Sigmoid colon (tissue), 7 donors: Measurements from ENCODE around the gene SIK2. TPM values are rescaled to one million over a fixed set of nuclear protein-coding genes. Genes with fewer than 3 reads are reported as not detected.

Source experiments
- DNase-seq: peaks from one replicate; pipeline ENCODE4 v3.0.0-alpha.2; 2019
- H3K27ac ChIP-seq, 4 donors: fragments of 200-600 bp; sonication (generic); one replicate each; pipeline ENCODE4 v1.5.1; 2016 to 2019; ENCODE audit warnings: mild to moderate bottlenecking in 1 of 4
- H3K27me3 ChIP-seq, 3 donors: fragments of 200-600 bp; sonication (generic); one replicate each; pipeline ENCODE4 v1.5.1; 2019; ENCODE audit warnings: mild to moderate bottlenecking in 1 of 3
- H3K36me3 ChIP-seq, 4 donors: fragments of 200-600 bp; sonication (generic); one replicate each; pipeline ENCODE4 v1.5.1; 2016 to 2019
- H3K4me1 ChIP-seq, 4 donors: fragments of 200-600 bp; sonication (generic); one replicate each; pipeline ENCODE4 v1.5.1; 2017 to 2019
- H3K4me3 ChIP-seq, 4 donors: fragments of 200-600 bp; sonication (generic); one replicate each; pipeline ENCODE4 v1.5.1; 2017 to 2019; ENCODE audit warnings: mild to moderate bottlenecking in 2 of 4, moderate library complexity in 1 of 4
- H3K9me3 ChIP-seq, 4 donors: fragments of 200-600 bp in 3 of 4; sonication (generic) in 3 of 4; one replicate each; pipeline versions ENCODE4 v1.5.1 to v1.6.1; 2013 to 2019
- EP300 ChIP-seq, 4 donors: sonication (generic); formaldehyde crosslinking; IDR thresholded peaks; one replicate each; pipeline ENCODE4 v1.6.1; 2017; ENCODE audit warnings: antibody characterized with exemption in 4 of 4
- POLR2A ChIP-seq, 2 donors: fragments of 450-650 bp; IDR thresholded peaks; one replicate each; pipeline ENCODE4 v1.6.1; 2016; ENCODE audit warnings: antibody characterized with exemption in 2 of 2, mild to moderate bottlenecking in 2 of 2, moderate library complexity in 2 of 2
- POLR2AphosphoS5 ChIP-seq, 4 donors: sonication (generic); formaldehyde crosslinking; IDR thresholded peaks; one replicate each; pipeline ENCODE4 v1.6.1; 2017; ENCODE audit warnings: antibody characterized with exemption in 4 of 4
- WGBS, 2 donors: extraction: QIAGEN DNeasy Blood & Tissue Kit; methylation state at CpG; one replicate each; pipeline ENCODE4 v1.1.7; 2013; 5-methylcytosine and 5-hydroxymethylcytosine counted together
- intact Hi-C: fragments of 100-400 bp; cut with DNase I; formaldehyde crosslinking; loops from one replicate; pipeline ENCODE4 v1.15.1; 2023
- polyA plus RNA-seq, 3 donors: library from polyadenylated mRNA; stranded (reverse); fragments of 200-250 nt; gene quantifications; one replicate each; pipeline ENCODE4 v1.2.3, GENCODE V29; 2013
- total RNA-seq, 4 donors: library from RNA; depleted of rRNA; stranded (reverse); fragments of >200 nt; gene quantifications; one replicate each; pipeline ENCODE4 v1.1.0, GENCODE V29; 2016
- TF ChIP-seq, protein P1 (sequence below), 4 experiments: fragments of 450-650 bp in 3 of 4; fragments of 200-600 bp in 1 of 4; IDR thresholded peaks; one replicate each; pipeline ENCODE4 v1.5.1; 2016 to 2019; ENCODE audit warnings: antibody characterized with exemption in 4 of 4, mild to moderate bottlenecking in 3 of 4, moderate library complexity in 2 of 4
- donor health status: healthy with polysubstance abuse.
- donor health status: Bipolar disorder and iron deficiency.
- donor health status: healthy.

SIK2 gene
- total and polyA plus RNA-seq, 7 donors = 4.8 to 14.1 (median 10.7) TPM

DNA sequence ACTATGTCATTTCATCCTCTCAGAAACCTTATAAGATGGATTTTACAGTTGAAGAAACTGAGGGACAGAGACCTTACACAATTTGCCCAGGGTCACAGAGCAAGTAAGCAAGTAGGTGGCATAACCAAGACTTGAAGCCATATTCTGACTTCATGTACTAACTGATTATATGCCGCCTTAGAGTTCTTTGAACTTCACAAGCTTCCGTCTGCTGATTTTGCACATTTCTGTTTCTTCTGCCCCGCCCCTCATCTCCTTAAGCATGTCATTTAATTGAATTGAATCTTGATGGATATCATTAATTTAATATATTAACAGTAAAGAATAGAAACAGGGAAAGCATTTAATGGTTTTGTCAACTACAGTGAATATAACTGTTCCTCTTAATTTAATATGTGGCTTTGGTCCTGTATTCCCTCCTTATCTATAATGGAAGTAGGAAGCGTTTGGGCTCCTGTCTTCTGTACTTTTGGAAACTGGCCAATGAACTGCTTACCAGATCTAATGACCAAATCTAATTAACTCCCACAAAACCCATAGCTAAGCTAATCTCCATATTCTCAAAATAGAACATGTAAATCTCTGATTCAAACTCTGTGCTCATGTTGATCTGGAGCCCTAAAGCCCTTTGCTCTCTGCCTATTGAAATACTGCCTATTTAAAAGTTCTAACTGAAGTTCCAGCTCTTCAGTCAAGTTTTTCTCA lies 30.4 kb downstream of the SIK2 start:
- H3K36me3 ChIP-seq = peaks cover 0 to 4% (median 0%) of the 10 kb centered on the region in 4 donors
- no peak for TF ChIP-seq EP300 (IDR thresholded peaks at IDR 0.05)
- TF ChIP-seq POLR2A (IDR thresholded peaks at IDR 0.05) = no peak
- no peak for TF ChIP-seq POLR2AphosphoS5 (IDR thresholded peaks at IDR 0.05)
- TF ChIP-seq, protein P1, sequence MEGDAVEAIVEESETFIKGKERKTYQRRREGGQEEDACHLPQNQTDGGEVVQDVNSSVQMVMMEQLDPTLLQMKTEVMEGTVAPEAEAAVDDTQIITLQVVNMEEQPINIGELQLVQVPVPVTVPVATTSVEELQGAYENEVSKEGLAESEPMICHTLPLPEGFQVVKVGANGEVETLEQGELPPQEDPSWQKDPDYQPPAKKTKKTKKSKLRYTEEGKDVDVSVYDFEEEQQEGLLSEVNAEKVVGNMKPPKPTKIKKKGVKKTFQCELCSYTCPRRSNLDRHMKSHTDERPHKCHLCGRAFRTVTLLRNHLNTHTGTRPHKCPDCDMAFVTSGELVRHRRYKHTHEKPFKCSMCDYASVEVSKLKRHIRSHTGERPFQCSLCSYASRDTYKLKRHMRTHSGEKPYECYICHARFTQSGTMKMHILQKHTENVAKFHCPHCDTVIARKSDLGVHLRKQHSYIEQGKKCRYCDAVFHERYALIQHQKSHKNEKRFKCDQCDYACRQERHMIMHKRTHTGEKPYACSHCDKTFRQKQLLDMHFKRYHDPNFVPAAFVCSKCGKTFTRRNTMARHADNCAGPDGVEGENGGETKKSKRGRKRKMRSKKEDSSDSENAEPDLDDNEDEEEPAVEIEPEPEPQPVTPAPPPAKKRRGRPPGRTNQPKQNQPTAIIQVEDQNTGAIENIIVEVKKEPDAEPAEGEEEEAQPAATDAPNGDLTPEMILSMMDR (IDR thresholded peaks at IDR 0.05) = no peak
- 70 to 89% methylated on average over 4 of the region's 4 CpGs for WGBS, 2 donors
- no peak for DNase-seq
- peak overlapping the region in 1 of 4 donors; percentile 40 for H3K27ac ChIP-seq
- H3K9me3 ChIP-seq = no peaks in the 10 kb centered on the region
- H3K4me3 ChIP-seq = no peak overlapping the region
- no peaks in the 10 kb centered on the region for H3K27me3 ChIP-seq
- intact Hi-C loops = no loop called here
- peaks cover 0 to 28% (median 20%) of the 10 kb centered on the region in 4 donors for H3K4me1 ChIP-seq

DNA sequence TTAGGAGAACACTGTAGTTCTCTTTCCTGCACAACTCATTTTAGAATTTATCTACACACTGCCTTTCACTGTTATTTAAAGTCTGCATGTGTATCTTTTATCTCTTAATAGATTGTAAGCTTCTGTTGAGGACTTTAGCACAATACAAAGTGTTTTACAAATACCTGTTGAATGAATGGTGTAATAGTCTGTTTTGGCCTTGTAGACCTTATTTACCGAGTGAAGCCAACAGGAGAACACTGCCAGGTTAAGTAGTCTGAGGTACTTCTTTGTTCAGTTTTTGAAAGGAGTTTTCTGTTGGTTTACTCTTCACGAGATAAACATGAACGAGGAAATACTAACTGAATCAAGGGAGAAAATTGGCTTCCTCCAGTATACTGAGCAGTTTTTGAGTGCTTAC lies 31.0 kb downstream of the SIK2 start:
- no peak for TF ChIP-seq POLR2A (IDR thresholded peaks at IDR 0.05)
- no peak for TF ChIP-seq EP300 (IDR thresholded peaks at IDR 0.05)
- no peak for TF ChIP-seq POLR2AphosphoS5 (IDR thresholded peaks at IDR 0.05)
- TF ChIP-seq, protein P1 (IDR thresholded peaks at IDR 0.05) = no peak
- Histone ChIP-seq H3K4me1 (peaks cover 0 to 25% (median 19%) of the 10 kb centered on the region in 4 donors), H3K9me3 (no peaks in the 10 kb centered on the region), H3K36me3 (peaks cover 0 to 4% (median 0%) of the 10 kb centered on the region in 4 donors), H3K4me3 (no peak overlapping the region), H3K27me3 (no peaks in the 10 kb centered on the region), H3K27ac (peak overlapping the region in 2 of 4 donors; percentile 7 to 40)
- intact Hi-C loops = no loop called here
- no peak for DNase-seq
- WGBS, 2 donors = 10 to 66% methylated on average over 3 of the region's 3 CpGs

DNA sequence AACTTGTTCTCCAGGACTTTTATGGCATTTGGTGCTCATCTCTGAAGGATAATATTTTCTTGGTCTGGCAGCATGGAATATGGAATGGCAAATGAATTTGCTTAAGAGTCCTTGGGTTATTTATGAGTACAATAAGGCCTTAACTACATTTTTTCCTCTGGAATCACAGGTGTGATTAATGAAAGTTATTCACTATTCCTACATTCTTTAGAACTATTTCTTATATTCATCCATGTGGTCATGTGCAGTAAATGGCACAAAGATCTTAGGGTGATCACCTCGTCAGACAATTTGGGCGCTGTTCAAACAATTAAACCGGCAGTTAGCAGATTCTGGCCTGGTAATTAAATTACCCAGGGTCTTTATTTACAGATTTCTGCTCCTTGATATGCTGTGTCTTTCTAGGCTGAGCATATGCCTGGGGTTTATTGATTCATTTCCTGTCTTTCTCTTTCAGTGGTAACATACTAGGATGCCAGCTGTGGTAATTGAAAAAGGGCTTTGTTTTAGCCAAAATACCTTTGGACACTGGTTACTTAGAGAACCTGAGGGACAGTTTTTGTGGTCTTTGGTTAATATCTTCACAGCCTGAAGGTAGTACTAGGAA lies 31.6 kb downstream of the SIK2 start:
- WGBS, 2 donors = 20 to 48% methylated on average over 3 of the region's 3 CpGs
- H3K27ac ChIP-seq = peak overlapping the region in 2 of 4 donors; percentile 7 to 40
- H3K4me3 ChIP-seq = no peak overlapping the region
- DNase-seq = no peak
- peaks cover 0 to 24% (median 17%) of the 10 kb centered on the region in 4 donors for H3K4me1 ChIP-seq
- H3K27me3 ChIP-seq = no peaks in the 10 kb centered on the region
- intact Hi-C loops = no loop called here
- H3K9me3 ChIP-seq = no peaks in the 10 kb centered on the region
- H3K36me3 ChIP-seq = no peaks in the 10 kb centered on the region
- TF ChIP-seq EP300 (IDR thresholded peaks at IDR 0.05) = no peak
- TF ChIP-seq, protein P1 (IDR thresholded peaks at IDR 0.05) = no peak
- TF ChIP-seq POLR2A (IDR thresholded peaks at IDR 0.05) = no peak
- no peak for TF ChIP-seq POLR2AphosphoS5 (IDR thresholded peaks at IDR 0.05)

DNA sequence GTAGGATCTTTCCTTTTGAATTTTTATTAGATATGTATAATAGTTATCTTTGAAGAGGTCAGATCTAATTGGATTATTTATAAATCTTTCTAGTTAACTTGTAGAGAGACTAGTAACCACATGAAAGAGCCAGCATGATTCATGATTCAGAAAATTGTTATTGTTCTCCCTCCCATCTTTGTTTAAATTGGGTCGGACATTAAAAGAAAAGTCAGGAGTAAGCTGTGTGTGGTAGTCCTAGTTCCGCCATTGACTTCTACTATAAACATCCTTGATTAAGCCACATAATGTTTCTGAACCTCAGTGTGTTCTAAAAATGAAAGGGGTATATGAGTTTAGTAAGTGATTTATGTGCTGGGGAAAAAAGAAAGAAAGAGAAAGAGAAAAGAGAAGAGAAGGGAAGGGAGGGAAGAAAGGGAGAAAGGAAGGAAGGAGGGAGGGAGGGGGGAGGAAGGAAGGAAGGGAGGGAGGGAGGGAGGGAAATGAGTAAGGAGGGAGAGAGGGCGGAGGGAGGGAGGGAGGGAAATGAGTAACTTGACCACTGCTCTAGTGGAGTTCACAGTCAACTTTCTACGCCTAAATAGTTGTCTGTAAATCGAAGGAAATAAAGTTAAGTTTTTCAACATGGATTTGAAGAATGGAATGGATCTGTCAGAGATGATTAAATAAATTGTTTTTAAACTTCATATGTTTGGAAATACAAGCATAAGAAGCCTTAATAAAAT lies 32.9 kb downstream of the SIK2 start:
- no peak for TF ChIP-seq EP300 (IDR thresholded peaks at IDR 0.05)
- TF ChIP-seq, protein P1 (IDR thresholded peaks at IDR 0.05) = no peak
- TF ChIP-seq POLR2A (IDR thresholded peaks at IDR 0.05) = no peak
- TF ChIP-seq POLR2AphosphoS5 (IDR thresholded peaks at IDR 0.05) = no peak

More for the DNA sequence above, 32.9 kb downstream of the SIK2 start:
- Histone ChIP-seq H3K27ac (peak overlapping the region; percentile 43 to 73 (median 57)), H3K36me3 (no peaks in the 10 kb centered on the region), H3K27me3 (no peaks in the 10 kb centered on the region), H3K4me3 (no peak overlapping the region), H3K9me3 (no peaks in the 10 kb centered on the region), H3K4me1 (peaks cover 0 to 37% (median 23%) of the 10 kb centered on the region in 4 donors)
- intact Hi-C loops = no loop called here
- WGBS, 2 donors = 47 to 55% methylated on average over 5 of the region's 5 CpGs
- no peak for DNase-seq
